Effector CD4-positive, alpha-beta T cell (primary cell): ENCODE data around the gene FOXS1.
"Not testable (repeated sequence)": the region's sequence is repeated elsewhere in the genome, so short reads cannot be mapped to it uniquely, and the experiment has no call there.

Experiments
- DNase-seq: peaks from one replicate; pipeline ENCODE4 v3.0.0-alpha.2; 2020

The FOXS1 gene

GRCh38 chr20:31820228-31820627, 25.2 kb downstream of the FOXS1 start:
- DNase-seq = no peak

GRCh38 chr20:31819083-31819784, 26.2 kb downstream of the FOXS1 start, which contains the start of gene MYLK2:
TSS of gene MYLK2 (plus strand) at chr20:31819356. CDS start at chr20:31819581, 225 bp downstream.
- no peak for DNase-seq

- no peak for DNase-seq
Observed at GRCh38 chr20:31818376-31818908, 27.0 kb downstream of the FOXS1 start.

- no peak for DNase-seq
Observed at GRCh38 chr20:31817461-31817860, 27.9 kb downstream of the FOXS1 start.

- DNase-seq = no peak
Observed at GRCh38 chr20:31816221-31816620, 29.2 kb downstream of the FOXS1 start.

GRCh38 chr20:31815408-31816188, 29.8 kb downstream of the FOXS1 start:
- DNase-seq = no peak

GRCh38 chr20:31814142-31814541, 31.3 kb downstream of the FOXS1 start:
- DNase-seq = not testable (repeated sequence)

- no peak for DNase-seq
Observed at GRCh38 chr20:31813611-31814010, 31.8 kb downstream of the FOXS1 start.

- DNase-seq = no peak
Observed at GRCh38 chr20:31811796-31812728, 33.3 kb downstream of the FOXS1 start.

GRCh38 chr20:31811198-31811597, 34.2 kb downstream of the FOXS1 start:
- no peak for DNase-seq

- DNase-seq = no peak
Observed at GRCh38 chr20:31809661-31810060, 35.7 kb downstream of the FOXS1 start.

- no peak for DNase-seq
Observed at GRCh38 chr20:31808481-31808880, 36.9 kb downstream of the FOXS1 start.

- DNase-seq = no peak
Observed at GRCh38 chr20:31806564-31807355, 38.6 kb downstream of the FOXS1 start.

- DNase-seq = no peak
Observed at GRCh38 chr20:31803552-31804291, 41.7 kb downstream of the FOXS1 start.

GRCh38 chr20:31801508-31801907, 43.9 kb downstream of the FOXS1 start:
- DNase-seq = no peak

GRCh38 chr20:31797364-31797763, 48.0 kb downstream of the FOXS1 start:
- DNase-seq = no peak
